ENCODE data around the gene CREB3.

GRCh38 chr9:35717132-35717870, 15.2 kb upstream of the CREB3 start:
- TF ChIP-seq POLR2A (IDR thresholded peaks at IDR 0.05) (no peak), POLR2AphosphoS5 (IDR thresholded peaks at IDR 0.05) (no peak)

Measured in upper lobe of left lung (tissue), 4 donors.